CD4-positive, alpha-beta memory T cell (primary cell): ENCODE results near the gene ZBTB21. TPM values are rescaled to one million over a fixed set of nuclear protein-coding genes. Genes with fewer than 3 reads are reported as not detected.
"Not testable (repeated sequence)": the region's sequence is repeated elsewhere in the genome, so short reads cannot be mapped to it uniquely, and the experiment has no call there.

Source experiments
- CTCF ChIA-PET: fragments of 350-600 bp; sonication (Branson Sonifier 250); formaldehyde crosslinking; loops from one replicate; lab custom pipeline; 2021; ENCODE audit warnings: inconsistent platforms; ENCODE audit not compliant: partially characterized antibody; lab: Charles Lee
- POLR2A ChIA-PET: fragments of 350-600 bp; sonication (Branson Sonifier 250); formaldehyde crosslinking; loops from one replicate; lab custom pipeline; 2021; ENCODE audit not compliant: partially characterized antibody; lab: Charles Lee
- DNase-seq, 5 donors: peaks; one replicate each; pipeline versions ENCODE4 v3.0.0 to v3.0.0-alpha.2; 2020 to 2022; ENCODE audit warnings: mixed read lengths in 1 of 5
- H3K27ac ChIP-seq: one replicate; pipeline ENCODE4 v1.7.0; 2013; ENCODE audit warnings: low read depth, low read length
- H3K27me3 ChIP-seq: 2 replicates; pipeline ENCODE4 v1.7.0; 2013; ENCODE audit warnings: mild to moderate bottlenecking, low read length, moderate library complexity; ENCODE audit not compliant: insufficient read depth
- H3K36me3 ChIP-seq: 2 replicates; pipeline ENCODE4 v1.7.0; 2013; ENCODE audit warnings: mild to moderate bottlenecking, low read length, moderate library complexity; ENCODE audit not compliant: insufficient read depth
- H3K4me1 ChIP-seq: 2 replicates; pipeline ENCODE4 v1.7.0; 2013; ENCODE audit warnings: mild to moderate bottlenecking, low read length, moderate library complexity; ENCODE audit not compliant: insufficient read depth
- H3K4me3 ChIP-seq, 2 donors: one replicate each; pipeline ENCODE4 v1.7.0; 2013; ENCODE audit warnings: low read length in 2 of 2, mild to moderate bottlenecking in 1 of 2
- H3K9me3 ChIP-seq, 2 donors: one replicate each; pipeline ENCODE4 v1.7.0; 2013; ENCODE audit warnings: low read length in 2 of 2, control low read depth in 1 of 2; ENCODE audit not compliant: control insufficient read depth in 1 of 2
- H3K27ac Mint-ChIP-seq, 7 donors: one replicate each; pipeline ENCODE4 v1.8.0; 2020 to 2021; ENCODE audit warnings: mixed read lengths in 7 of 7, mild to moderate bottlenecking in 6 of 7, inconsistent platforms in 3 of 7, moderate library complexity in 3 of 7
- H3K27me3 Mint-ChIP-seq, 2 donors: one replicate each; pipeline ENCODE4 v1.8.0; 2020 to 2021; ENCODE audit warnings: mixed read lengths in 2 of 2
- H3K36me3 Mint-ChIP-seq, 2 donors: one replicate each; pipeline ENCODE4 v1.8.0; 2020 to 2021; ENCODE audit warnings: mixed read lengths in 2 of 2, inconsistent platforms in 1 of 2, mild to moderate bottlenecking in 1 of 2
- H3K4me1 Mint-ChIP-seq, 4 donors: one replicate each; pipeline ENCODE4 v1.8.0; 2020 to 2021; ENCODE audit warnings: mixed read lengths in 4 of 4, mild to moderate bottlenecking in 1 of 4
- H3K4me3 Mint-ChIP-seq, 8 donors: one replicate each; pipeline ENCODE4 v1.8.0; 2020 to 2021; ENCODE audit warnings: mixed read lengths in 8 of 8, mild to moderate bottlenecking in 7 of 8, moderate library complexity in 6 of 8, inconsistent platforms in 3 of 8
- H3K9me3 Mint-ChIP-seq, 8 donors: one replicate each; pipeline ENCODE4 v1.8.0; 2020 to 2021; ENCODE audit warnings: mixed read lengths in 8 of 8, mild to moderate bottlenecking in 5 of 8, inconsistent platforms in 3 of 8, moderate library complexity in 1 of 8
- intact Hi-C: fragments of 100-400 bp; cut with micrococcal nuclease; formaldehyde crosslinking; loops from one replicate; pipeline ENCODE4 v1.15.1; 2023
- polyA plus RNA-seq, 2 donors: library from polyadenylated mRNA; unstranded; fragments of 300-500 nt; fragmentation: Illumina TruSeq; gene quantifications; one replicate each; pipeline ENCODE4 v1.2.3, GENCODE V29; 2021
- total RNA-seq, 2 experiments: library from RNA; stranded (reverse); gene quantifications; one replicate each; pipeline ENCODE4 v1.2.3, GENCODE V29; 2021

Gene ZBTB21
- total and polyA plus RNA-seq, 4 experiments from 2014 or later, result 4.3 to 21.7 (median 13.5) TPM

- POLR2A ChIA-PET, H3K36me3 Mint-ChIP-seq, H3K4me1 ChIP-seq, DNase-seq, H3K27ac Mint-ChIP-seq, H3K4me3 Mint-ChIP-seq, CTCF ChIA-PET, H3K4me3 ChIP-seq, H3K27ac ChIP-seq, H3K9me3 Mint-ChIP-seq, H3K27me3 ChIP-seq, H3K36me3 ChIP-seq, intact Hi-C loops, H3K9me3 ChIP-seq: not testable (repeated sequence)
- Mint-ChIP-seq H3K27me3 (peaks cover 4 to 18% of the 10 kb centered on the region in 2 donors), H3K4me1 (peaks cover 3 to 14% (median 7%) of the 10 kb centered on the region in 4 donors)
Observed at GRCh38 chr21:41949631-41950030, 60.5 kb downstream of the ZBTB21 start.

DNA sequence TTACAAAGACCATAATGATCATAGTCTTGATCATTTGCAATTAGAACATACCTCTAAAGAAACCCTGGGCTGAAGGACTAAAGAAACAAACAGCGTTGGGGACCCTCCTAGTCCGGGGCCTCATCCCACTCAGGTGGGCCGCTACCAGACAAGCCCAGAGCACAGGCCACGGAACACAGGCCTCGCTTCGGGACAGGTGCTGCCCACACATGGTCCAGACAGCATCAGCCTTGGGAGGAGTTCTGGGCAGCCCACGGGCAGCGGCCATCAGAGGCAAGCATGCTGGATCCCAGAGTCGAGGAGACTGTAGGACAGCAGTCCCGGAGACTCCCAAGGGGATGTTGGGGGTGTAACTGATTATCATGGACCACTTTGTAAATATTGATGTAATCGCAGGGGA lies 61.3 kb downstream of the ZBTB21 start:
- H3K4me1 Mint-ChIP-seq, result peaks cover 0 to 9% (median 7%) of the 10 kb centered on the region in 4 donors
- no peak for DNase-seq
- Histone ChIP-seq H3K4me3 (no peak overlapping the region), H3K9me3 (no peaks in the 10 kb centered on the region), H3K36me3 (no peaks in the 10 kb centered on the region), H3K4me1 (no peaks in the 10 kb centered on the region), H3K27me3 (no peaks in the 10 kb centered on the region), H3K27ac (no peak overlapping the region)
- H3K36me3 Mint-ChIP-seq, result no peaks in the 10 kb centered on the region
- H3K4me3 Mint-ChIP-seq, result no peak overlapping the region
- ChIA-PET CTCF (interaction anchor here (0.6 kb wide), 1 partner anchor 277 kb away, joined by 4 read pairs; no protein-coding TSS in a partner anchor), POLR2A (no interaction called here)
- no peak overlapping the region for H3K27ac Mint-ChIP-seq
- peaks cover 4 to 14% of the 10 kb centered on the region in 2 donors for H3K27me3 Mint-ChIP-seq
- H3K9me3 Mint-ChIP-seq, result no peaks in the 10 kb centered on the region
- intact Hi-C loops, result no loop called here

- Histone ChIP-seq H3K27ac (no peak overlapping the region), H3K4me1 (no peaks in the 10 kb centered on the region), H3K9me3 (no peaks in the 10 kb centered on the region), H3K27me3 (no peaks in the 10 kb centered on the region), H3K36me3 (no peaks in the 10 kb centered on the region), H3K4me3 (no peak overlapping the region)
- no peak overlapping the region for H3K4me3 Mint-ChIP-seq
- no peaks in the 10 kb centered on the region for H3K9me3 Mint-ChIP-seq
- peaks cover 0 to 9% (median 7%) of the 10 kb centered on the region in 4 donors for H3K4me1 Mint-ChIP-seq
- H3K36me3 Mint-ChIP-seq, result no peaks in the 10 kb centered on the region
- no peak for DNase-seq
- intact Hi-C loops, result no loop called here
- ChIA-PET CTCF (interaction anchor here (0.6 kb wide), 1 partner anchor 278 kb away, joined by 4 read pairs; no protein-coding TSS in a partner anchor), POLR2A (interaction anchor here (0.9 kb wide), 1 partner anchor 19 kb away, joined by 3 read pairs; no protein-coding TSS in a partner anchor)
- peaks cover 4 to 14% of the 10 kb centered on the region in 2 donors for H3K27me3 Mint-ChIP-seq
- no peak overlapping the region for H3K27ac Mint-ChIP-seq
Observed at GRCh38 chr21:41948078-41948895, 61.9 kb downstream of the ZBTB21 start.

DNA sequence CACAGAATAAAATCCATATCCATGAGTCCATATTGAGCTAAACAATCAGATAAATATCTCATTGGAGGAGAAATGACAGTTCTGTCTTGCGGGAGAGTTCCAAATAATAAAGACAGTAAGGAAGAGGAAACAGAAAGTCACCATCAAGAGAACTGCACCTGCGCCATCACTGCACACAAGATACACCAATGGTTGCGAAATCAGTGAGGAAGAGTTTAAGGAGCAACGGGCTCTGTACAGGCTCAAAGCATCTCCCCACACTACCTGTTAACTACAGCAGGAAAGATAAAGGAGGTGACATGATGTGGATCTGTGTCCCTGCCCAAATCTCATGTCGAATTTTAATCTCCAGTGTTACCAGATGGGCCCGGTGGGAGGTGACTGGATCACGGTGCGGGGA lies 64.2 kb downstream of the ZBTB21 start:
- Mint-ChIP-seq H3K9me3 (no peaks in the 10 kb centered on the region), H3K27me3 (peaks cover 0 to 3% of the 10 kb centered on the region in 2 donors), H3K36me3 (no peaks in the 10 kb centered on the region), H3K27ac (no peak overlapping the region), H3K4me1 (peaks cover 0 to 1% (median 0%) of the 10 kb centered on the region in 4 donors), H3K4me3 (no peak overlapping the region)
- H3K27me3 ChIP-seq, result no peaks in the 10 kb centered on the region
- no peaks in the 10 kb centered on the region for H3K4me1 ChIP-seq
- intact Hi-C loops, result no loop called here
- H3K27ac ChIP-seq, result no peak overlapping the region
- H3K36me3 ChIP-seq, result no peaks in the 10 kb centered on the region
- no peak for DNase-seq
- H3K9me3 ChIP-seq, result no peaks in the 10 kb centered on the region
- H3K4me3 ChIP-seq, result no peak overlapping the region
- ChIA-PET POLR2A (no interaction called here), CTCF (no interaction called here)

DNA sequence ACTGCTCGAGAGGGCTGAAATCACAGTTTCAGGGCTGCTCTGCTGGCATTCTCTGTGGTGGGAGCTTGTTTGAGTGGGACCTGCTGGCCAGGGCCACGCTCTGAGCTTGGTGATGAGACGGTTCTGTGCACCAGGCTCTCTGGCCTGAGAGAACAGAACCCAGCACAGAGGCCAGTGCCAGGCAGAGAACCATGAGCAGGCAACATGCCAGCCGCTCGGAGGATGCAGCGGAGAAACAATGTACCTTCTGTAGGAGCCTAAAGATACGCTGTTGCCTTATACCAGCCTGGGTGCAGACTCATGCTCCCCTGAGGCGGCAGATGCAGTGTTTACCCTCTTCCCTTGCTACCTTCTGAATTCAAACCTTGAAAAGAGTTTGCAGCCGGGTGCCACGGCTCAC lies 66.3 kb downstream of the ZBTB21 start:
- H3K4me3 Mint-ChIP-seq, result no peak overlapping the region
- H3K9me3 Mint-ChIP-seq, result no peaks in the 10 kb centered on the region
- peaks cover 0 to 1% (median 0%) of the 10 kb centered on the region in 4 donors for H3K4me1 Mint-ChIP-seq
- peaks cover 0 to 3% of the 10 kb centered on the region in 2 donors for H3K27me3 Mint-ChIP-seq
- ChIA-PET CTCF (no interaction called here), POLR2A (no interaction called here)
- H3K36me3 Mint-ChIP-seq, result no peaks in the 10 kb centered on the region
- H3K27ac ChIP-seq, result no peak overlapping the region
- intact Hi-C loops, result no loop called here
- H3K27me3 ChIP-seq, result no peaks in the 10 kb centered on the region
- no peak overlapping the region for H3K4me3 ChIP-seq
- no peaks in the 10 kb centered on the region for H3K36me3 ChIP-seq
- no peak overlapping the region for H3K27ac Mint-ChIP-seq
- no peak for DNase-seq
- H3K4me1 ChIP-seq, result no peaks in the 10 kb centered on the region
- no peaks in the 10 kb centered on the region for H3K9me3 ChIP-seq

- Mint-ChIP-seq H3K9me3 (no peaks in the 10 kb centered on the region), H3K4me3 (no peak overlapping the region), H3K36me3 (no peaks in the 10 kb centered on the region), H3K4me1 (peaks cover 0 to 1% (median 0%) of the 10 kb centered on the region in 4 donors), H3K27me3 (peaks cover 0 to 3% of the 10 kb centered on the region in 2 donors), H3K27ac (no peak overlapping the region)
- Histone ChIP-seq H3K27me3 (no peaks in the 10 kb centered on the region), H3K4me1 (no peaks in the 10 kb centered on the region), H3K27ac (no peak overlapping the region), H3K9me3 (no peaks in the 10 kb centered on the region), H3K4me3 (no peak overlapping the region), H3K36me3 (no peaks in the 10 kb centered on the region)
- CTCF ChIA-PET, result interaction anchor here (1.0 kb wide), 1 partner anchor 192 kb away, joined by 3 read pairs; no protein-coding TSS in a partner anchor
- no peak for DNase-seq
- intact Hi-C loops, result no loop called here
- POLR2A ChIA-PET, result no interaction called here
Observed at GRCh38 chr21:41942457-41942856, 67.7 kb downstream of the ZBTB21 start.

- H3K4me1 ChIP-seq, result no peaks in the 10 kb centered on the region
- Mint-ChIP-seq H3K36me3 (no peaks in the 10 kb centered on the region), H3K27ac (no peak overlapping the region), H3K4me1 (peaks cover 0 to 1% (median 0%) of the 10 kb centered on the region in 4 donors), H3K27me3 (peaks cover 0 to 3% of the 10 kb centered on the region in 2 donors), H3K9me3 (no peaks in the 10 kb centered on the region), H3K4me3 (no peak overlapping the region)
- H3K4me3 ChIP-seq, result no peak overlapping the region
- POLR2A ChIA-PET, result no interaction called here
- DNase-seq, result no peak
- H3K27ac ChIP-seq, result no peak overlapping the region
- no peaks in the 10 kb centered on the region for H3K27me3 ChIP-seq
- H3K36me3 ChIP-seq, result no peaks in the 10 kb centered on the region
- CTCF ChIA-PET, result no interaction called here
- intact Hi-C loops, result no loop called here
- no peaks in the 10 kb centered on the region for H3K9me3 ChIP-seq
Observed at GRCh38 chr21:41941941-41942340, 68.2 kb downstream of the ZBTB21 start.
